Measurements from ENCODE around the gene GRK5.

Gene GRK5

DNA sequence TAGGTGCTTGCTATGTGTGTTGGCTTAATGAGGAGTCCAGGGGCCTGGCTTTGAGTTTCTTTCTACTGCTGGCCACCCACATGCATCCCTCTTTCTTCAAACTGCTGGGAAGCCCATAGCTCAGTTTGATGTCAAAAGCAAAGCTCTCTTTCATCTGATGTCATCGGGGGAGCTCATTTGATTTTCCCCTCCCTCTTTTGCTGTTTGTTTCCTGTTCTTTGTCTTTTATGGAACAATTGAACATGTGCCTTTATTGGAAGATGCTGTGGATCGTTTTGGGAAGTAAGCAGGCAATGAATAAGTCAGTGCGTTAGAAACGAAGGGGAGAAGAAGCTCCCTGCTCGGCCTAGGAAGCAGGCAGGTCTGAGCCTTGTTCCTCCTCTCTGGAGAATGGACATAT is 140.7 kb downstream of the GRK5 start:
- TF ChIP-seq, protein P1, sequence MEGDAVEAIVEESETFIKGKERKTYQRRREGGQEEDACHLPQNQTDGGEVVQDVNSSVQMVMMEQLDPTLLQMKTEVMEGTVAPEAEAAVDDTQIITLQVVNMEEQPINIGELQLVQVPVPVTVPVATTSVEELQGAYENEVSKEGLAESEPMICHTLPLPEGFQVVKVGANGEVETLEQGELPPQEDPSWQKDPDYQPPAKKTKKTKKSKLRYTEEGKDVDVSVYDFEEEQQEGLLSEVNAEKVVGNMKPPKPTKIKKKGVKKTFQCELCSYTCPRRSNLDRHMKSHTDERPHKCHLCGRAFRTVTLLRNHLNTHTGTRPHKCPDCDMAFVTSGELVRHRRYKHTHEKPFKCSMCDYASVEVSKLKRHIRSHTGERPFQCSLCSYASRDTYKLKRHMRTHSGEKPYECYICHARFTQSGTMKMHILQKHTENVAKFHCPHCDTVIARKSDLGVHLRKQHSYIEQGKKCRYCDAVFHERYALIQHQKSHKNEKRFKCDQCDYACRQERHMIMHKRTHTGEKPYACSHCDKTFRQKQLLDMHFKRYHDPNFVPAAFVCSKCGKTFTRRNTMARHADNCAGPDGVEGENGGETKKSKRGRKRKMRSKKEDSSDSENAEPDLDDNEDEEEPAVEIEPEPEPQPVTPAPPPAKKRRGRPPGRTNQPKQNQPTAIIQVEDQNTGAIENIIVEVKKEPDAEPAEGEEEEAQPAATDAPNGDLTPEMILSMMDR (IDR thresholded peaks at IDR 0.05; ENCODE audit: low read depth, low read length, missing control alignments) = no peak
- no peak overlapping the region for H3K4me3 ChIP-seq (replicated peaks; ENCODE audit: low read depth, low read length)
- no peak for DNase-seq (ENCODE audit: extremely low read depth, low read depth)

DNA sequence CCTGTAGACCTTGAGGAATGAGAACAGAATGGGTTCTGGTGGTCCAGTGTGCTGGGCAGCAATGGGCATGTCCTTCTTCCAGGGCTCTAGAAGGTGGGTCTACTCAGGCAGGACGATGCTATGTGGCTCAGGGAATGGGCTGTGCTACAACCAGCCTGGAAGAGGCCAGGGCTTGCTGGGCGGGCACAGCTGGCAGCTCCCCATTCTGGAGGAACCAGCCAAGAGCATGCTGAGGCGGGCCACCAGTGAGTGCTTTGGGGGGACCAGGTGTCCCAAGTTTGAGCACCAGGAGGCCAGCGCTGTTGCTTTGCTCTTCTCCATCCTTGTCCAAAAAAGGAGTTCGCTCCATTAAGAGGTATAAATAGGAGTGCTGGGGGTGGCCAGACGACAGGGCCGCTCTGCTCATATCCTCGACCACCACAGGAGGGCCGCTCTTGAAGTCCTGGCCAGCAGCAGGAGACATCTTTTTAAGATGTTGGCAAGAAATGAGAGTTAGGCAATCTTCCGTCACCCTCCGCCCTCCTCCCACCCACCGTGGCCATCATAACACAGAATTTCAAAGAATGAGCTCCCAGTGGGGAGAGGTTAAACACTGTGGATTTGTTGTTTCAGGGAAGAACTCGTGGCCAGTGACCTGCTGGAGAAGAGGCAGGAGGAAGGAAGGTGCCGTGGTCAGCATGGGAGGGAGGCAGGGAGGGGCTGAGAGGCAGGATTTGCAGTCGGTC is 141.3 kb downstream of the GRK5 start:
- H3K4me3 ChIP-seq (replicated peaks; ENCODE audit: low read depth, low read length) = no peak overlapping the region
- DNase-seq (ENCODE audit: extremely low read depth, low read depth) = no peak
- TF ChIP-seq, protein P1 (IDR thresholded peaks at IDR 0.05; ENCODE audit: low read depth, low read length, missing control alignments) = no peak

DNA sequence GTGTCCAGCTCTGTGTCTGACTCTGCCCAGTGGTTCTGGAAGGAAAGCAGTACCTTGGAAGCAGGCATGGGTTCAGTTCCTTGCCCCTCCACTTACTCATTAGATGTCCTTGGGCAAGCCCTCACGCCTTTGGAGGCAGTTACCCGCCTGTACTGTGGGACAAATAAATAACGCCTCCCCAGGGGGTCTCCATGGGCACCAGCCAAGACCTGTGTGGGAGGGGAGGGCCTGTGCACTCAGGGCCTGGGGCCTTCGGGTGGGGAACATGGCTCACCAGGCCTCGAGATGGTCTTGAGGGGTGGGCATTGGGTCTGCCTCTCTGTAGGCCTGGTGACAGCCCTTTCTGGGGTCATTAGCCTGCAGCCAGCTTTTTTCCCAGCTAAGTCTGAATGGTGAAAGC is 142.0 kb downstream of the GRK5 start:
- DNase-seq (ENCODE audit: extremely low read depth, low read depth) = no peak
- no peak overlapping the region for H3K4me3 ChIP-seq (replicated peaks; ENCODE audit: low read depth, low read length)
- TF ChIP-seq, protein P1 (IDR thresholded peaks at IDR 0.05; ENCODE audit: low read depth, low read length, missing control alignments) = no peak

DNA sequence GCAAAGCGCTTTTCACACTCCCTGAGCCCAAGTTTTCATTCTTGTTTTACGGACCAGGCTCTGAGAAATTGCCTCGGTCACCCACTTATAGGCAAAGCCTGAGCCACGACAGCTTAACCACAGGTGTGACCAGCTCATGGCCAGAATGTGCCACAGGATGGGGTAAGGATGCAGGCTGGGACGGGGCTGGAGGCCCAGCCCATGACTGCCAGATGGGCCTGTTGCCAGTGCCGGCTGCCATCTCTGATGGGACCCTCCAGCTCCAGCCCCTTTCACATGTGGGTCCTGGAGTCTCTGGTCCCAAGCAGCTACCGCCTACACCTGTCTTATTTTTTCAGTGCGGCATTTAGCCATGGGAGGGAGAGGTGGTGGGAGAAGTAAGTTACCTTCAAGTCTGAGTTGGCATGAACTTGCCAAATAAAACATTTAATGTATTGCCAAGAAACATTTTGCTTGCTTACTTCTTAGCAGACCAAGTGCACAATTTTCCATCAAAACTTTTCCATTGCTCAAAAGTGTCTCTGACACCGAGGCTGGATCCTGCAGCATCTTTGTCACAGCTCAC is 142.6 kb downstream of the GRK5 start:
- no peak for DNase-seq (ENCODE audit: extremely low read depth, low read depth)
- no peak overlapping the region for H3K4me3 ChIP-seq (replicated peaks; ENCODE audit: low read depth, low read length)
- TF ChIP-seq, protein P1 (IDR thresholded peaks at IDR 0.05; ENCODE audit: low read depth, low read length, missing control alignments) = no peak

DNA sequence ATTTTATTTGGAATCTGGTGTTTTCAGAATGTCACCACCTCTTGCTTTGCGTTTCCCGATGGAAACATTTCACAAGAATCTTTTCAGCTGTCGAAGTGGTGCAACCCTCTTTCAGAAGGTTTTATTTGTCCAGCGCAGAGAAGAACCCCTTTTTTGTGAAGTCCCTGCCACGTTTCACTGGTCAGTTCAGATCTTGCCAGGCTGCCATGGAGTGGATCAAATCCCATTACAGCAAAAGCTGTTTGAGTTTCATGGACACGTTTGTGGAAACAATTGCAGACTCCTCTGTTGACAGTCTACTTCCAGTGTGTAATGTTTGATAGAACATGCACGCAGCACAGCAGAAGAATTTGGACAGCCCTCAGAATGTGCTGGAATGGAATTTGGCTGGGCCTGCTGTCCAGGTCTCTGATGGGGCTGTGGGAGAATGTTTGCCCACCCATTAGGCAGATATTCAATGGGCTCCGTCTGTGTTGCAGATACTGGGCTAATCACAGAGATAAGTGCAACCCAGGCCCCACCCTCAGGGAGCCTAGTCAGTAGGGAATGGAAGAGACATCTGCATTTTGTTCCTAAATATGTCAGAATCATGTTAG is 143.2 kb downstream of the GRK5 start:
- TF ChIP-seq, protein P1 (IDR thresholded peaks at IDR 0.05; ENCODE audit: low read depth, low read length, missing control alignments) = no peak
- no peak overlapping the region for H3K4me3 ChIP-seq (replicated peaks; ENCODE audit: low read depth, low read length)
- no peak for DNase-seq (ENCODE audit: extremely low read depth, low read depth)

DNA sequence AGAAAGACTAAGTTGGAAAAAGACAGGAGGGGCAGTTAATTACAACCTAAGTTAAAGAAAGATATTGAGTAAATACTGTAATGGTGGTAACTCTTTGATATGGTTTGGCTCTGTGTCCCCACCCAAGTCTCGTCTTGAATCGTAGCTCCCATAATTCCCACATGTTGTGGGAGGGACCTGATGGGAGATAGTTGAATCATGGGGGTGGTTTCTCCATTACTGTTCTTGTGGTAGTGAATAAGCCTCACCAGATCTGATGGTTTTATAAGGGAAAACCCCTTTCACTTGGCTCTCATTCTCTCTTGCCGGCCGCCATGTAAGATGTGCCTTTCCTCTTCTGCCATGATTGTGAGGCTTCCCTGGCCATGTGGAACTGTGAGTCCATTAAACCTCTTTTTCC is 143.8 kb downstream of the GRK5 start:
- H3K4me3 ChIP-seq (replicated peaks; ENCODE audit: low read depth, low read length) = no peak overlapping the region
- TF ChIP-seq, protein P1 (IDR thresholded peaks at IDR 0.05; ENCODE audit: low read depth, low read length, missing control alignments) = no peak
- DNase-seq (ENCODE audit: extremely low read depth, low read depth) = no peak
